Kidney epithelial cell (primary cell): ENCODE data around the gene TRMT2A. TPM values are rescaled to one million over a fixed set of nuclear protein-coding genes. Genes with fewer than 3 reads are reported as not detected.

Experiments
- DNase-seq: peaks from one replicate; pipeline ENCODE4 v3.0.0-alpha.2; 2010; ENCODE audit warnings: low read depth
- H3K27me3 ChIP-seq: 2 replicates; pipeline ENCODE4 v1.6.0; 2011; ENCODE audit warnings: low read length; ENCODE audit not compliant: control insufficient read depth, insufficient read depth
- H3K36me3 ChIP-seq: 2 replicates; pipeline ENCODE4 v1.5.1; 2011; ENCODE audit warnings: low read length; ENCODE audit not compliant: control insufficient read depth, insufficient read depth
- H3K4me3 ChIP-seq: 2 replicates; pipeline ENCODE4 v1.5.1; 2011; ENCODE audit warnings: low read depth, mild to moderate bottlenecking, control low read depth, low read length
- total RNA-seq: library from RNA; depleted of rRNA; stranded (reverse); fragments of >200 nt; gene quantifications from 2 replicates; pipeline ENCODE4 v1.2.3, GENCODE V29; 2015
- TF ChIP-seq, protein P1 (sequence below): IDR thresholded peaks from 2 replicates; pipeline ENCODE4 v1.5.1; 2011; ENCODE audit warnings: mild to moderate bottlenecking, moderate library complexity, low read length, control low read depth, inconsistent platforms; ENCODE audit not compliant: insufficient read depth, poor library complexity, severe bottlenecking

Gene TRMT2A
- total RNA-seq, 1 donor from 2014 or later: 44.5 TPM

GRCh38 chr22:20140521-20140964 lies 23.5 kb upstream of the TRMT2A start:
- DNase-seq: no peak
- TF ChIP-seq, protein P1, sequence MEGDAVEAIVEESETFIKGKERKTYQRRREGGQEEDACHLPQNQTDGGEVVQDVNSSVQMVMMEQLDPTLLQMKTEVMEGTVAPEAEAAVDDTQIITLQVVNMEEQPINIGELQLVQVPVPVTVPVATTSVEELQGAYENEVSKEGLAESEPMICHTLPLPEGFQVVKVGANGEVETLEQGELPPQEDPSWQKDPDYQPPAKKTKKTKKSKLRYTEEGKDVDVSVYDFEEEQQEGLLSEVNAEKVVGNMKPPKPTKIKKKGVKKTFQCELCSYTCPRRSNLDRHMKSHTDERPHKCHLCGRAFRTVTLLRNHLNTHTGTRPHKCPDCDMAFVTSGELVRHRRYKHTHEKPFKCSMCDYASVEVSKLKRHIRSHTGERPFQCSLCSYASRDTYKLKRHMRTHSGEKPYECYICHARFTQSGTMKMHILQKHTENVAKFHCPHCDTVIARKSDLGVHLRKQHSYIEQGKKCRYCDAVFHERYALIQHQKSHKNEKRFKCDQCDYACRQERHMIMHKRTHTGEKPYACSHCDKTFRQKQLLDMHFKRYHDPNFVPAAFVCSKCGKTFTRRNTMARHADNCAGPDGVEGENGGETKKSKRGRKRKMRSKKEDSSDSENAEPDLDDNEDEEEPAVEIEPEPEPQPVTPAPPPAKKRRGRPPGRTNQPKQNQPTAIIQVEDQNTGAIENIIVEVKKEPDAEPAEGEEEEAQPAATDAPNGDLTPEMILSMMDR: no peak
- H3K27me3 ChIP-seq: no peaks in the 10 kb centered on the region
- no peak overlapping the region for H3K4me3 ChIP-seq
- no peaks in the 10 kb centered on the region for H3K36me3 ChIP-seq

- DNase-seq: no peak
- H3K4me3 ChIP-seq: no peak overlapping the region
- H3K36me3 ChIP-seq: no peaks in the 10 kb centered on the region
- H3K27me3 ChIP-seq: no peaks in the 10 kb centered on the region
- TF ChIP-seq, protein P1: no peak
Observed at GRCh38 chr22:20140107-20140445, 23.1 kb upstream of the TRMT2A start.

DNA sequence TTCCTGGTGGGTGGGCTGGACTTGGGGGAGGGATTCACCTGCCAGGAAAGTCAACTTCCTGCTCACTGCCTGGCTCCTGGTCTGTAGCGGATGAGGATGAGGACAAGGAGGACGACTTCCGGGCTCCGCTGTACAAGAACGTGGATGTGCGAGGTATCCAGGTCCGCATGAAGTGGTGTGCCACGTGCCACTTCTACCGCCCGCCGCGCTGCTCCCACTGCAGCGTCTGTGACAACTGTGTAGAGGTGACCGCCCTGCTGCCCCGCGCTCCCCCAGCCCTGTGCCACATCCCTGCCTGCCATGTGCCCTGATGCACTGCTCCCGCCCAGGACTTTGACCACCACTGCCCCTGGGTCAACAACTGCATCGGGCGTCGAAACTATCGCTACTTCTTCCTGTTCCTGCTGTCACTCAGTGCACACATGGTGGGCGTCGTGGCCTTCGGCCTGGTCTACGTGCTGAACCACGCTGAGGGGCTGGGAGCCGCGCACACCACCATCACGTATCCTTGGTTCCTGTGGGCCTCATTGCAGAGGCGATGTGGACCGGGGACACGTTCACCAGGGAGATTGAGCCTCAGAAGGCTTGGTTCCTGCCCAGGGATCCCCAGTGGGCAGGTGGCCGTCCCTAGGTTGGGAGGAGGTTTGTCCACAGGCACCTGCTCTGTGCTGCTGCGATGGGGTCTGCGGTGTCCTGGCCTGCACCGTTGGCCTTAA lies 22.5 kb upstream of the TRMT2A start:
- TF ChIP-seq, protein P1: no peak

DNA sequence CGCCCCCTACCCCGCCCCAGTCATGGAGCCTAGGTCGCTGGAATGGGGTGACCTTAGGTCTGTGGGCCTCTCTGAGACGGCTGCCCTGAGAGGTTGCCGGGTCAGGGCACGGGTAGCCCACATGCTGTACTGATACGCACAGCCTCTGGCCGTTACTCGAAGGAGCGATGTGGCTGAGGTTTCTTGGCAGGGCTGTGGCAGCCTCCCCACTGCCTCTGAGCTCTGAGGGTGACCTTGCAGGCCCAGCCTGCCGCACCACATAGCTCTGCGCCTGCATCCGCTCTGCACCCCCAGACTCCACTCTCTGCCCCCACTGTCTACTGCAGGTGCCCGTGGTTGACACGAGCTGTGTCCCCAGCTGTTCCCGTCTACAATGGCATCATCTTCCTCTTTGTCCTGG lies 21.8 kb upstream of the TRMT2A start:
- H3K36me3 ChIP-seq: no peaks in the 10 kb centered on the region
- no peak for DNase-seq
- H3K27me3 ChIP-seq: no peaks in the 10 kb centered on the region
- H3K4me3 ChIP-seq: no peak overlapping the region
- TF ChIP-seq, protein P1: no peak

More for the DNA sequence above, 22.5 kb upstream of the TRMT2A start:
- DNase-seq: no peak
- no peak overlapping the region for H3K4me3 ChIP-seq
- no peaks in the 10 kb centered on the region for H3K27me3 ChIP-seq
- H3K36me3 ChIP-seq: no peaks in the 10 kb centered on the region

GRCh38 chr22:20138417-20138738 lies 21.4 kb upstream of the TRMT2A start:
- no peak for DNase-seq
- TF ChIP-seq, protein P1: no peak
- no peaks in the 10 kb centered on the region for H3K36me3 ChIP-seq
- H3K27me3 ChIP-seq: no peaks in the 10 kb centered on the region
- no peak overlapping the region for H3K4me3 ChIP-seq
